Stimulated activated CD8-positive, alpha-beta memory T cell treated with anti-CD3 and anti-CD28 coated beads, Interleukin-4, amount 100 ng/mL, for 4 hours (primary cell): ENCODE results near the gene SLC25A1.

Source experiments
- DNase-seq, 2 donors: peaks; one replicate each; pipeline ENCODE4 v3.0.0-alpha.2; 2020; ENCODE audit warnings: low read depth in 2 of 2, low spot score in 1 of 2

The SLC25A1 gene

GRCh38 chr22:19181786-19182471 lies 3.4 kb upstream of the SLC25A1 start:
- no peak for DNase-seq

GRCh38 chr22:19180740-19181410 lies 2.3 kb upstream of the SLC25A1 start:
- no peak for DNase-seq

DNA sequence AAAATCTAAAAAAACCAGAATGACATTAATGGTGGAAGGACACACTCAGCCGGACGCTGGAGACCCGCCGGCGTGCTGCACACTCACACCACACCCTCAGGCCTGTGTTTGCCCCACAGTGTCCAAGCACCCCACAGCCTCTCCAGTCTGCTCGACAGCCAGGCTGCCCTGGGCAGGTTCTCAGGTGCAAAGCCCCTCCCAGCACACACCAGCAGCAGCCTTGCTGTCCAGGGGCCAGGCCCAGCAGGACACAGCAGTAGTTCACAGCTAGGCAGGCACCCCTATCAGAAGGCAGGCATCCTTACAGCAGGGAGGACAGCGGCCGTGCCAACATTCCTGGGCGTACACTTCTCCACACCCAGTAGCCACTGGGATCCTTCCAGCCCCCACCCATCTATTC lies 1.7 kb upstream of the SLC25A1 start:
- no peak for DNase-seq

DNA sequence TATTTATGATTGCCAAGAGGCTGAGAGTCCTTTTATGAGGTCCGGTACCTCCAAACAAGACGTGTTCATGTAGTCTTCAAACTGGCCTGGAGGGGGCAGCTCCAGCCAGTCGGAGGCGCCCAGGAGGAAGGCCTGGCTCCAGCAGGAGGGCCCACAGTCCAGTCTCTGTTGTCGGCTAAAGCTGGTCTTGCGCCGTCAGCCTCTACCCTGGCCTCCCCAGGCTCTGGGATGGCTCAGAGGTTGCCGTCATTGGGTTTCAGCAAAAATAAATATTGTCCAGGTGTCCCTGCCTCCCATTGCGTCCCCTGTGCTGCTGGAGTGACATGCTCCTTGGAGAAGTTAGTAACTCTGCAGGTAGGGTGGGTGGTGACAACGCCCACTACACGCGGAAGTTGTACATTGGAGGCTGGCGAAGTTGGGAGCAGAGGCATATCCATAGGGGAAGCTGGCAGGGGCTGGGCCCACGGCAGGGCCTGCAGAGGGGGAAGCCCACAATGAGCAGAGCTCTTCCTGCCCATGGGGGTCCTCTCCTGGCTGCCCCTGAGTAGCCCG lies 1.0 kb upstream of the SLC25A1 start:
- no peak for DNase-seq

GRCh38 chr22:19178065-19178656 lies 375 bp downstream of the SLC25A1 start:
- DNase-seq, result peak in 1 of 2 donors; percentile 29

DNA sequence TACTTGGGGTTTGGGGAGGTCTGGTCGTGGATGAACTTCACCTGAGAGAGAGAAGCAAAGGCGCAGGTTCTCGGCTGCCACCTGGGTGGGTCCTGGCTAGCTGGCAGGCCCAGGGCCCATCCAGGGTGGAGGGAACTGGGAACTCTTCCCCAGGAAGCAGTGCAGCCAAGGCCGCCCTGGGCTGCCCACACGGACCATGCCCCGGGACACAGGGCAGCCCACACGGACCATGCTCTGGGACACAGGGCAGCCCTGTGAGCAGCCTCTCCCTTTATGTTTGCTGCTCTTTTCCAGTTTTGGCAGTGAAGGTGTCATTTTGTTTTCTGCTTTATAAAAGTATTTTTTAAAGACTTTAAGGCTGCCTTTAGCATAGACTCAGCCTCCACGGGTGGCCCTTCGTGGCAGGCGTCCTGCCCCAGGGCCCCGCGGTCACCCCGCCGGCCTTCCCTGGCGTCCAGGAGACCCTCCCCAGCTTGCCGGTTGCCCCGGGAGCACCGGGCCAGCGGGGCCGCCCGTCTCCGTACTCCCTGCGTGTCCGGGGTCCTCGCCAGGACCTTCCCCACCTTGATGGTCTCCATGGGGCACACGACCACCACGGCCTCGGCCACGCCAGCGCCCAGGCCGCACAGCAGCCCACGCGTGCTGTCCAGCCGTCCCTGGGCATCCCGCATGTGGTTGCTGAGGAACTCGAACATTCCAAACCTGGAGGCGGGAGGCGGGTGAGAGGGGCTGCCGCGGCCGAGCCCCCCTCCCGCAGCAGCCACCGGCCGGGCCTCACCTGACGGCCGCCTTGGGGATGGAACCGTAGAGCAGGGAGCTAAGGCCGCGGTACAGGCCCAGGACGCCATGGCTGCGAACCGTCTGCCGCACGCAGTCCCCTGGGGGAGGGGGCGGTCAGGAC lies 1.1 kb downstream of the SLC25A1 start:
- DNase-seq, result no peak

GRCh38 chr22:19176732-19177131 lies 1.8 kb downstream of the SLC25A1 start:
- DNase-seq, result no peak

DNA sequence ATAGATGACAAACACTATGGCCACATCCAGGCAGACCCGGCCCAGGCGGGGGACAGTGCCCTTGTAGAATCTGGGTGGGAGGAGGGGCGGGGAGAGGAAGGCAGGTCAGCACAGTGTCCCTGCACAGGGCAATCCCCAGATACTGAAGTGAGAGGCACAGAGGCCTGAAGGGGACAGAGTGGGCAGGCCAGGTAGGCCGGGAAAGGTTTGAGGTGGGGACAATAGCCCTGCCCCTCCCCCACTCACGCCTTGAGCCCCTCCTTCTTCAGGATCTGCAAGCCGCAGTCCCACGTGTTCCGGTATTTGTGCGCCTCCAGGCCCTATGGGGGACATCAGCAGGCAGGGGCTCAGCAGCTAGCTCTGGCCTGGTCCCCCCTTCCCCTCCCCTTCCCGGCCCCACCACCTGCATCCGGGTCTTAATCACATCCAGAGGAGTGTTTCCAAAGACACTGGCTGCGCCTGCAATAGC lies 2.3 kb downstream of the SLC25A1 start:
- no peak for DNase-seq

- no peak for DNase-seq
Measured at GRCh38 chr22:19175602-19176174, 2.8 kb downstream of the SLC25A1 start.

GRCh38 chr22:19175026-19175601 lies 3.4 kb downstream of the SLC25A1 start:
- no peak for DNase-seq

DNA sequence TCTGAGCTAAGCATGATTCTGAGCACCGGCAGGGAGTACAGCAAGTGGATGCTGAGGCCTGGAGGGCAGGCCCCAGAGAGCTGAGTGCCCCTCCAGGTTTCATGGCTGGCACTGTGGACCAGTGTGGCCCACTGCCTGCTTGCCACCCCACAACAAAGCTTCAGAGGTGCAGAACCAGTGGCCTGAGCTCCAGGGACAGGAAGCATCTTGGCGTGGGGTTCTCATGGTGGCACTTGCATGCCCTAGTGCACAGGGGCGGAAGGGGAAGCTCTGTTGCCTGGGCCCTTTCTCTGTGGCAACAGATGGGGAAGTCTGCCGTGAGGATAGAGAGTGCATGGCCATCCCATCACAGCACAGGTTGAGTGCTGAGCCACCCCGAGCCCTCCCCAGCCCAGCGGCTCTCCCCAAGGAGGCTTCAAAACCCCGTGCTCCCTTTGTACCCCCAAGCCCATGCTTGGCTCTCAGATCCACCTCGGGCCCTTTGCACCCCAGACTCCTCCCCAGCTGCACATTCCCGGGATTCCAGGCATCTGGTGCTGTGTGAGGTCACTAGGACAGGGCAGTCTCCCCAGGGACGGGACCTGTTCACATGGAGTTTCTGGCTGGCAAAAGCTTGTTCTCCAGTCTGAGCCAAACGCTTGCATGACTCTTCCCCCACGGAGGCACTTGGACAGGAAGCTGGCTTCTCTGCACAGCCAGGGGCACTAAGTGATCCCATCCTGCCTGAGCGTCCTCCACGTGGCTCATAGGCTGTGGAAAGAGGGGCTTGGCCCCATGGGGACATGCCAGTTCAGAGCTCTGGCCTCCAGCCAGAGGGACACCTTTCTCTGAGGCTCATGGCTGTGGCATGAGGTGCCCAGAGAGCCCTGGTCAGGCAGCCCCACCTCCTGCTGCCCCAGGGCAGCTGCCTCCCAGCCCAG lies 4.2 kb downstream of the SLC25A1 start:
- DNase-seq, result no peak

DNA sequence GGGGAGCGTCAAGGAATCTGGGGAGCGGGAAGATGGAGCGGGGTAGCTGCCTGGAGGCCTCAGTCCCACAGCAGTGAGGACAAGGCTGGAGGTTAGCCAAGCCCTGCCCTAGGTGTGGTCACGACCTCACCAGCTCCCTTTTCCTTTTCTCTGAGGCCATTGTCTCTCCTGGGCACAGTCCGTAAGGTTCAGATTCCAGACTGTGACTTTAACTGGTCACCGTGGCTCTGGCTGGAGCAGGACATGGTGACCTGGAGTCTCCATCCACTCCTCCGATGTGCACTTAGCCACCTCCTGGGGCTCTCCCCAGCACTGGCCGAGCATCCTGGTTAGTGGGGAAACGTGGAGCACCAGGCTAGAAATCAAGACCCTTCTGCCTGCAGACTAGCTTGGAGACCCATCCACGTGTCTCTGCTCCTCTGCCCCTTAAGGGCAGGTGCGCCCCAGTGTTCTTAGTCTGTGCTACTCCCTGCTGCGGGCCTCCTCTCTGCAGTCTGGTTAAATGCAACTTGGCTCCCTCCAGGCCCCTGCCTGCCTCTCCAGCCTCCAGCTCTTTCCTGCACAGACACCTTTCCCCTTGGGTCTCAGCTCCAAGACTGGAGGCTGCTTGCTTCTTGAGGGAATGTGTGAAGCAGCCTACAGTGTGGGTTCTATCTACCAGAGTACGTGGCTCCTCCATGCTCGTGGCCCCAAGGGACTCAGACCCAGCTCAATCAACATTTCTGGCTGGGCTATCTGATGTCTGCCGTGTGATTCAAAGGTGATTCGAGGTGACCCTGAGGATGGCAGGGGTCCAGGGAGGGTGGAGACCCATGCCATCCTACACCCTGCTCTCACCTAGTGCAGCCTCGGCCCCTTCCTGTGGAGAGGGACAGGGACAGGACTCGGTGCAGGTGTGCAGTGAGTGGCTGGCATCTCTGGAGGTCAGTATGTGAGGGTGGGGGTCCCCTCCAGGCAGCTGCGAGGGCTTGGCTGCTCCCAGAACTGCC lies 5.2 kb downstream of the SLC25A1 start:
- DNase-seq, result no peak

DNA sequence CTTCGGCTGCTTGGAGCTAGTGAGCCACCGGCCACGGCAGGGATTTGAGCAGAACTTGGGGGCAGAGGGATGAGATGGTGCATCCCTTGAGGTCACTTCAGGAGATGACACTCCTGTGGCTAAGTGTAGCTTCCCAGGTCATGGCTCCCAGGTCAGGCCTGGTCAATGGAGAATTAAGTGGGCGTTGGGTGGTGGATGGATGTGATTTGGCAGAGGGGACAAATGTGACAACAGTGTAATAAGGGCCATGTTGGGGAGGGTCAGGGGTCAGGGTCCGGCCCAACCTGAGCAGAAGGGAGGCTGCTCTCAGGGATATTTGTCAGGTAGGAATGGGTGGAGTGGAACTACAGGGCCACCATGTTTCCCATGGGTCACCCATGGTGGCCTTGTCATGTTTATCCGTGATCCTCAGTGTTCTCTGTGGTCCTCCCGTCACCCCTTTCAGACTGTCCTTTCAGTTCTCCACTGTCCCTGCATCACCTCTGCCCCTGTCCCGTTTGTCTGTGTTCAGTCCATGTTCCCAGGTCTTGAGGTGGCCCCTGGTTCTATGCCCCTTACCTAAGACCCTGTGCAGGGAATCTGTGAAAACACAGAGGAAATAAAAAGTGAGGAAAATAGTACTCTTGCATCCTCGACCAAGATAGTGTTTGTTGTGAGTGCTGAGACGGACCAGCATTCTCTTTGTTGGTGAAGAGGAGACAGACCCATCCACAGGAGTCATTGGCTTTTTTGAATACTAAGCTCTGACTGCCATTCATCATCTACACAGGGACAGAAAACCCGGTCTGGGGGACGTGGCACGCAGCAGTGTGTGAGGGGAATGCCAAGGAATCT lies 6.1 kb downstream of the SLC25A1 start:
- DNase-seq, result no peak

- no peak for DNase-seq
Measured at GRCh38 chr22:19169947-19170318, 8.6 kb downstream of the SLC25A1 start.

- no peak for DNase-seq
Measured at GRCh38 chr22:19169002-19169946, 9.3 kb downstream of the SLC25A1 start.
